HG02759 (cell line): ENCODE results near the gene IFNLR1.

Source experiments
- ATAC-seq: cut with Tn5 transposase; IDR thresholded peaks from one replicate; pipeline ENCODE4 v1.9.1; 2021; ENCODE audit warnings: mild to moderate bottlenecking, moderate library complexity; ENCODE audit not compliant: unreplicated experiment

The IFNLR1 gene

DNA sequence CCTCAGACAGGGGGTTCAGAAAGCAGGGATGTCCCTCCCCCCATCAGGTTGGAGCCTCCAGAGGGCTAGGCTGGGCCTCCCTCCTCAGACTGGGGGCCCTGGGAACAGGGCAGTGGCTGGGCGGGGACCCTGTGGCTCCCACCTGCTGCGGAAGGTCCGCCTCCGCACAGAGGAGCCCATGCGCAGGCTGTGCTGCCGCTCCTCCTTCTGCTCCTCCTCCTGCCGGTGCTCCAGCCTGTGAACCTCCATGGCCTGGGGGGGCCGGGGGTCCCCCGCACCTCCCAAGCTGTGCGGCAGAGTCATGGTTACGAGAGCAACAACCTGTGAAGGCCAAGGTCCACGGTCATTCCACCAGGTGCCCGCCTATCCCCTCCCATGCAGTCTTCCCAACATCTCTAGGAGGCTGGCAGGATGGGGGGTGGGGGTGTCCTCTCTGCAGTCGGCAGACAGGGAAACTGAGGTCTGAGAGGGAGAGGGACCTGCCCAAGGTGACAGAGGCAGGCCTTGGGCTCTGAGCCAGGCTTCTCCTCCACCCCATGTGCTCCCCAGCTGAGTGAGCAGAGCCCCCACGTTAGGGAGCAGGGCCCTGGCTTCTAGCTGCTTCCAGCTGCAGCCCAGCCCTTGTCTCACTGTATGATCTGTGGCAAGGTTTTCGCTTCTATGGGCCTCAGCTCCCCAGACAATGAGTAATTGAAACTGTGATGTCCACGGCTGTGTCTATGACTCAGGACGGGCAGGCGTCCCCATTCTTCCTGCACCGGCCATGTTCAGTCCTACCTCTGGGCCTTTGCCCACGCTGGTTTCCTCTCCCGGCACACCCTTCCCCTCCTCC, 78.5 kb downstream of the IFNLR1 start:
- no peak for ATAC-seq

DNA sequence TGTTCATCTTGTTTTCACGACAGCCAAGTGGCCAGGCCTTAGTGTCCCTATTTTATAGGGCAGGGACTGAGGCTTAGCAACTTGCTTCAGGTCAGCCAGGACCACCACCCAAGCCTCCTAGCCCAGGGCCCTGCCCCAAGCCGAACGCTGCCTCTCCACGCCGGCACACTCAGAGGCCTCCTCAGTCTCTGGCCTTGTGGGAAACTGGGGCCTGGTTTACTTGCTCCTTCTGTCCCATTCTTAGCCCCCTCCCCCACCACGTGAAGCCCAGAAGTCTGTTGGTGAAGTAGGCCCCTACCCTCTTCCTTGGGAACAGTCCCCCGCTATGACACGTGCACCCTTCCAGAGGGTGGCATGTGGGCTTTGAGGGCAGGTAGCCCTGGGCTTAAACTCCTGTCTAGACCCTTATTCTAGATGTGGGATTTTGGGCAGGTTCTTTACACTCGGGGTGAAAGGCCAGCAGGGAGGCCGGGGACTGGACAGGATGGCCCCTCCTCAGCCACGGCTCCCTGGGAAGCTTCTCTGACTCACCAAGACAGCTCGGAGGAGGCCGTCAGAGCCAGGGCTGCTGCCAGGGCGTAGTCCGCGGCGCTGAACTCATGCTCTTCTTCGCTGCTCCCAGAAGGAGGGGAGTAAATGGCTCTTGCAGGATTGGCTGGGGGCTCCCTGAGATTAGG, 79.5 kb downstream of the IFNLR1 start:
- no peak for ATAC-seq

DNA sequence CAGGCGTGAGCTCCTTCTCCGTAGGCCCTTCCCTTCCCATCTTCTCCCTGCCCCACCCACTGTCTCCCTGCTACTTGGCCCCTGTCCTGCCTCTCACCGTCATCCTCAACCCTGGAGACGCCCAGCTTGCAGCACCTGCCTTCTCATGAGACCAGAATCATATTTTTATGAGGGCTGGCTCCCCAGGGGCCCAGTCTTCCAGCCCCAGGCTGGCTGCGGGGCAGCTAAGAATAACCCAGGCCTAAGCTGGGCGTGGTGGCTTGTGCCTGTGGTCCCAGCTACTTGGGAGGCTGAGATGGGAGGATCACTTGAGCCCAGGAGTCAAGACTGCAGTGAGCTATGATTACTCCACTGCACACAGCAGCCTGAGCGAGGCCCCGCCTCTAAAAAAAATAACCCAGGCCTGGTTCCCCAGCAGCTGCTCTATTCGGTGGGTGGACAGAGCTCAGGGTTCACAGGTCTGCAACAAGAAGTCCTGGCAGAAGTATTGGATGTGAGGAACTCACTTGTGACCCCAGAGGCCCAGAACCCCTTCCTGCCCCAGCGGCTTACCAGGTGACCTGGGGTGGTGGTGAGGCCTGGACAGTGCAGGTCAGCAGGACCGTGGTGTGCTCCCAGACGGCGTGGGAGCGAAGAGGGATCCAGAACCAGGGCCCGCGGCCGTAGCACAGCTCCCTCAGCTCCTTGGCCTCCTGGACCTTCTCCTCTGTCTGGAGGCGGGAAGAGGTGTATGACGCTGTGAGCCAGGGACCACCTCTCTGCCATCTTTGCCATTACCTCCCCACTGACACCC, 81.5 kb downstream of the IFNLR1 start:
- no peak for ATAC-seq

DNA sequence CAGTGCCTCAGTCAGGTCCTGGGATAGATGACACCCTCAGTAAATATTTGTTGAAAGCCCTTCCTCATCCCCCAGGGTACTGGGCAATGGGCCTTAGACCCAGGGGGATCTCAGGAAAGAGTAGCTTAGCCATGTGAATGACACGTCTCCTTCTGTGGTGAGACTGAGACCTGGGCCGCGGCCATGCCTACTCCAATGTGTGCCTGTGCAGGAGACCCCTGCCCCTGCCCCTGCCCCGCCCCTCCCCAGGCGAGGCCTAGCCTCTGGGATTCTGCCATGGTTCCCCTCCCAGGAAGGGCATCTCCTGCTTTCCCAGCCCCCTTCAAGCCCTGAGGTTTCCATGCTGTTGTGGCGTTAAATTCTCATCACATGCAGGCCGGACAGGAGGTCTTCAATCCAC, 82.2 kb downstream of the IFNLR1 start:
- ATAC-seq: no peak
